Measurements from ENCODE around the gene OLFM1. TPM values are rescaled to one million over a fixed set of nuclear protein-coding genes. Genes with fewer than 3 reads are reported as not detected.

The OLFM1 gene
- total RNA-seq, 1 donor from 2014 or later: 2.8 TPM

DNA sequence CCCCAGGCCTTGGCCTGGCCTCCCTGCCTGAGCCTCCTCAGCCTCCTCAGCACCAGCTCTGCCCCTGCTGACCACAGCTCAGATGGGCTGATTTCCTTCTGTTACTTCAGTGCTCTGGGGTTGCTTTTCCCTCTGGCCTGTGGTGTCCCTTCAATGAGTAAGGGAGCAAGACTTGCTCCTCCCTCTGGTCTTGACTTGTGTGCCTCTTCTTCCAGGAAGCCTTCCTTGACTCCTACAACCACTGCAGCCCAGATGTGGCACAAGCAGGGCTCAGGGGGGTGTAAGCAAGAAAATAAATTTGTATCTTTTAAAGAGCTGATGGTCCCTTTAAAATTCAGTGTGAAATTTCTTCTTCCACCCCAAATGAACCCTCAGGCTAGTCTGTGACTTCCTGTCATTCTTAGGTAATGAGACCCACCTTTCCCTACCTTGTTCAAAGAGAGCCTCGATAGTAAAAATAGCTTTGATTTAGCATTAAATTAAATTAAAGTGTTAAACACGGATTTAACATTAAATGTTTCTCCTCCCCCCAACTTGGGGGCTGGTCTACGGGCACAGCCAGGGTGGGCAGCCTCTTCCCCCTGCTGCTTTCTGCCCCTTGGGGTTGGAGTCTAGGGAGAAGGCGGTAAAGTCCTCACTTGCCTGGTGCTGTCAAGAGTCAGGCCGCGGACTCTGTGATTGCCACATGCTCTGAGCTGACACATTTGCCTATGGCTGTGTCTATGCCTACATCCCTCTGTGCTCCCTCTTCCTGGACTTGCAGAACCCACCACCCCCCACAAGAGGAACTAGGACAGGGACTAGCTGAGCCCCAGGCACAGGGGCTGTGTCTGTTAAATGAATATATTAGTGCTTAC is 64.5 kb downstream of the OLFM1 start:
- Mint-ChIP-seq H3K36me3 (ENCODE audit: low read depth) (peaks cover 2% of the 10 kb centered on the region), H3K4me1 (ENCODE audit: low read depth) (no peaks in the 10 kb centered on the region), H3K27me3 (ENCODE audit: low read depth) (peaks cover 22% of the 10 kb centered on the region), H3K4me3 (ENCODE audit: unreplicated experiment) (no peak overlapping the region), H3K27ac (ENCODE audit: unreplicated experiment) (no peak overlapping the region), H3K9me3 (ENCODE audit: low read depth) (peaks cover 9% of the 10 kb centered on the region)
- TF ChIP-seq, protein P1, sequence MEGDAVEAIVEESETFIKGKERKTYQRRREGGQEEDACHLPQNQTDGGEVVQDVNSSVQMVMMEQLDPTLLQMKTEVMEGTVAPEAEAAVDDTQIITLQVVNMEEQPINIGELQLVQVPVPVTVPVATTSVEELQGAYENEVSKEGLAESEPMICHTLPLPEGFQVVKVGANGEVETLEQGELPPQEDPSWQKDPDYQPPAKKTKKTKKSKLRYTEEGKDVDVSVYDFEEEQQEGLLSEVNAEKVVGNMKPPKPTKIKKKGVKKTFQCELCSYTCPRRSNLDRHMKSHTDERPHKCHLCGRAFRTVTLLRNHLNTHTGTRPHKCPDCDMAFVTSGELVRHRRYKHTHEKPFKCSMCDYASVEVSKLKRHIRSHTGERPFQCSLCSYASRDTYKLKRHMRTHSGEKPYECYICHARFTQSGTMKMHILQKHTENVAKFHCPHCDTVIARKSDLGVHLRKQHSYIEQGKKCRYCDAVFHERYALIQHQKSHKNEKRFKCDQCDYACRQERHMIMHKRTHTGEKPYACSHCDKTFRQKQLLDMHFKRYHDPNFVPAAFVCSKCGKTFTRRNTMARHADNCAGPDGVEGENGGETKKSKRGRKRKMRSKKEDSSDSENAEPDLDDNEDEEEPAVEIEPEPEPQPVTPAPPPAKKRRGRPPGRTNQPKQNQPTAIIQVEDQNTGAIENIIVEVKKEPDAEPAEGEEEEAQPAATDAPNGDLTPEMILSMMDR (IDR thresholded peaks at IDR 0.05): no peak
- no peak for DNase-seq (ENCODE audit: low spot score)

DNA sequence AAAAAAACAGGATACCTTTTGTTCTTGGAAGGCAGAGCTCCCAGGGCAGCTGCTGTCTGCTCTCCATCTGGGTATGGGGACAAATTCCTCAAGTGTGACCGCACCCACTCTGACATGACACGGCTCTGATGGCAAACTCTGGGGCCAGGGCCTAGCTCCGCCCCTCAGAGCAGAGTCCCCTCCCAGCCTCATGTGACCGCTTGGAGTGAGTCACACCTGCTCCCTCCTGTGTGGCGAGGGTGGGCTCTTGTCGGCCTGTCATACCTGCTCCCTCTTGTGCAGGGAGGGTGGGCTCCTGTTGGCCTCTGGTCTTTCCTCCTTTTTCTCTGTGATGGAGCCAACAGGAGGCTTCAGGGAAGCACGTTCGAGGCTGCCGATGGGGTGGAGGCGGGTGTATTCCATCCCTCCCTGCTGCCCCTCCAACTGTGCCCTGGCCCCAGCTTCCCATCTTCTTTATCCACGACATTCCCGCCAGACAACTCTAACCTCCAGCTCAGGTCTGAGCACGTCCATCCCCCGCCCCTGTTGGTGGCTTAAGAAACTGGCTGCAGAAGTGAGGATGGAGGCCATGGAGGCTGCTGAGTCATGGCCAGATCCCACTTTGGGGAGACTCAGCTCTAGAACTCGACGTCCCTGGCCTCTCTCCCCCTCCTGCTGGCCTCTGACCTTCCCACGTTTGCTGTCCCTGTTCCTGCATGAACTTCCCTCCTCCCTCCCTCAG is 65.3 kb downstream of the OLFM1 start:
- Mint-ChIP-seq H3K4me1 (ENCODE audit: low read depth) (no peaks in the 10 kb centered on the region), H3K4me3 (ENCODE audit: unreplicated experiment) (no peak overlapping the region), H3K27ac (ENCODE audit: unreplicated experiment) (no peak overlapping the region), H3K9me3 (ENCODE audit: low read depth) (peaks cover 9% of the 10 kb centered on the region), H3K27me3 (ENCODE audit: low read depth) (peaks cover 19% of the 10 kb centered on the region), H3K36me3 (ENCODE audit: low read depth) (peaks cover 2% of the 10 kb centered on the region)
- TF ChIP-seq, protein P1 (IDR thresholded peaks at IDR 0.05): no peak
- no peak for DNase-seq (ENCODE audit: low spot score)

DNA sequence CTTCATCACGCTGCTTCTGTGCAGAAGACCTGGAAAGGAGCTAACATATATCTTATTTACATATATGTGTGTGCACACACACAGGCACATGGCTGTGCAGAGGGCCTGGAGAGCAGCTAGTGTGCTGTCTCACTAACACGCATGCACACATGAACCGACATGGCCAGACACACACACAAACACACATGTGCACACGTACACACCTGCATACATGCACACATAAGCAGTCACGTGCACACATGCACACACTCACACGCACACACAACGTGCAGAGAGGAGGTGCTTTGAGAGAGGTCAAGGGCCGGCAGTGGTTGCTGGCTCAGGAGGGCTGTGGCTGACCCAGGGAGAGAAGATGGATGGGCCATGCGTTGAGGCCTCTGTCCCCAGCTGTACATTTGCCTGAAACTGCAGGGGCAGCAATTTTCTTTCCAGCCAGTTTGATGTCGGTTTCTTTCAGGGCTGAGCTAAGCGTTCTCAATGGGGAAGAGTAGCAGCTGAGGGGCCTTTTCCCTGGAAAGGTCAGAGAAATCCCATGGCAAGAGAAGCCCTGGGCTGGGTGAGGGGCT is 66.7 kb downstream of the OLFM1 start:
- Mint-ChIP-seq H3K4me3 (ENCODE audit: unreplicated experiment) (no peak overlapping the region), H3K36me3 (ENCODE audit: low read depth) (peaks cover 2% of the 10 kb centered on the region), H3K27me3 (ENCODE audit: low read depth) (peaks cover 23% of the 10 kb centered on the region), H3K4me1 (ENCODE audit: low read depth) (no peaks in the 10 kb centered on the region), H3K9me3 (ENCODE audit: low read depth) (peaks cover 9% of the 10 kb centered on the region), H3K27ac (ENCODE audit: unreplicated experiment) (no peak overlapping the region)
- DNase-seq (ENCODE audit: low spot score): no peak
- TF ChIP-seq, protein P1 (IDR thresholded peaks at IDR 0.05): no peak

DNA sequence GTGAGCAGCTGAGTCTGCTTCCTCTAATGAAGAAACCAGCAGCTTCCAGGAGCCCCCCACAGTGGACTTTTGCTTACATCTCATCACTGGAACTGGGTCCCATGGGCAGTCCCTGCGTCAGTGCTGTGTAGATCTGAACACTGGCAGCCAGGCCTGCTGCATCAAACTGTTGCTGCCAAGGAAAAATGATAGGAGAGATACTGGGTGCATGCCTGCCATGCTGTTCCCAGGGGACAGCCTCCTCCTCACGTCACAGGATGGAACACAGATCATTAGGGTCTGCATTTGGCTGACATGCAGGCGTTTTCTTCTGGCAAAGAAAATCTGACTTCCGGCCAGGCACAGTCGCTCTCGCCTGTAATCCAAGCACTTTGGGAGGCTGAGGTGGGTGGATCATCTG is 67.9 kb downstream of the OLFM1 start:
- Mint-ChIP-seq H3K27me3 (ENCODE audit: low read depth) (peaks cover 27% of the 10 kb centered on the region), H3K27ac (ENCODE audit: unreplicated experiment) (no peak overlapping the region), H3K4me1 (ENCODE audit: low read depth) (no peaks in the 10 kb centered on the region), H3K9me3 (ENCODE audit: low read depth) (peaks cover 4% of the 10 kb centered on the region), H3K36me3 (ENCODE audit: low read depth) (no peaks in the 10 kb centered on the region), H3K4me3 (ENCODE audit: unreplicated experiment) (no peak overlapping the region)
- DNase-seq (ENCODE audit: low spot score): no peak
- TF ChIP-seq, protein P1 (IDR thresholded peaks at IDR 0.05): no peak
